PC-9 (cell line): ENCODE data around the gene SPATA25.

Experiments
- EZH2 ChIP-seq: fragments of 200-600 bp; sonication (generic); IDR thresholded peaks from 2 replicates; pipeline ENCODE4 v1.8.0; 2017; ENCODE audit warnings: antibody characterized with exemption, low read depth
- TF ChIP-seq, protein P1 (sequence below): fragments of 200-600 bp; sonication (generic); conservative IDR thresholded peaks from 2 replicates; pipeline ENCODE4 v1.6.1; 2017; ENCODE audit warnings: mixed run types, antibody characterized with exemption, mild to moderate bottlenecking, moderate library complexity

DNA sequence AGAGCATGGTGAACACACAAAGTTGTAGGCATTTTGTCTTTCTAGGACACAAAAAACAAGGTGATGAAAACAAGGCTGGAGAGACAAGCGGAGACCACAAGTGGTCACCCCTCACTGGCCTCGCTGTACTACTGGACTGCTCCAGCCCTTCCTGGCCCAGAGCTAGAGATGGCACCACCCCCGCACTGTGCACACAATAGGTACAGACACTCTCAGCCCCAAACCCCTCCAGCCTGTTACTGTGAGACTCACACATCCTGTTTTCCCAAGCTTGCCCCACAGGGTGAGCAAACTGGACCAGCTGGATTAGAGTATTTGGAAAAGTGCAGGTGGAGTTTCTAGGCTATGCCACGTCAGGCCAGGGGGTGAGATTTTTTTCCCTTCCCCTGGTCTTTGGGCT is 14.8 kb downstream of the SPATA25 start:
- TF ChIP-seq, protein P1, sequence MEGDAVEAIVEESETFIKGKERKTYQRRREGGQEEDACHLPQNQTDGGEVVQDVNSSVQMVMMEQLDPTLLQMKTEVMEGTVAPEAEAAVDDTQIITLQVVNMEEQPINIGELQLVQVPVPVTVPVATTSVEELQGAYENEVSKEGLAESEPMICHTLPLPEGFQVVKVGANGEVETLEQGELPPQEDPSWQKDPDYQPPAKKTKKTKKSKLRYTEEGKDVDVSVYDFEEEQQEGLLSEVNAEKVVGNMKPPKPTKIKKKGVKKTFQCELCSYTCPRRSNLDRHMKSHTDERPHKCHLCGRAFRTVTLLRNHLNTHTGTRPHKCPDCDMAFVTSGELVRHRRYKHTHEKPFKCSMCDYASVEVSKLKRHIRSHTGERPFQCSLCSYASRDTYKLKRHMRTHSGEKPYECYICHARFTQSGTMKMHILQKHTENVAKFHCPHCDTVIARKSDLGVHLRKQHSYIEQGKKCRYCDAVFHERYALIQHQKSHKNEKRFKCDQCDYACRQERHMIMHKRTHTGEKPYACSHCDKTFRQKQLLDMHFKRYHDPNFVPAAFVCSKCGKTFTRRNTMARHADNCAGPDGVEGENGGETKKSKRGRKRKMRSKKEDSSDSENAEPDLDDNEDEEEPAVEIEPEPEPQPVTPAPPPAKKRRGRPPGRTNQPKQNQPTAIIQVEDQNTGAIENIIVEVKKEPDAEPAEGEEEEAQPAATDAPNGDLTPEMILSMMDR = no peak
- no peak for TF ChIP-seq EZH2
